ENCODE measurements around the gene CDV3. TPM values are rescaled to one million over a fixed set of nuclear protein-coding genes. Genes with fewer than 3 reads are reported as not detected.
"Not testable (repeated sequence)": the region's sequence is repeated elsewhere in the genome, so short reads cannot be mapped to it uniquely, and the experiment has no call there.

Gene CDV3, protein sequence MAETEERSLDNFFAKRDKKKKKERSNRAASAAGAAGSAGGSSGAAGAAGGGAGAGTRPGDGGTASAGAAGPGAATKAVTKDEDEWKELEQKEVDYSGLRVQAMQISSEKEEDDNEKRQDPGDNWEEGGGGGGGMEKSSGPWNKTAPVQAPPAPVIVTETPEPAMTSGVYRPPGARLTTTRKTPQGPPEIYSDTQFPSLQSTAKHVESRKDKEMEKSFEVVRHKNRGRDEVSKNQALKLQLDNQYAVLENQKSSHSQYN
- polyA plus RNA-seq (2011; rRNA removed) = 94.0 and 120 TPM in 2 replicates
- polyA plus RNA-seq (2012; cell fraction: cytosol; rRNA removed) = 22.4 and 24.2 TPM in 2 replicates
- 8.1 and 14.0 TPM in 2 replicates for polyA plus RNA-seq (2012; cell fraction: nucleus; rRNA removed)
- polyA plus RNA-seq (2017; fragmentation: RNase III; extraction: RNeasy Plus Mini Kit Qiagen cat#74134 plus additional on column Dnase treatment) = 101 to 114 TPM (median 104 TPM) in 3 replicates
- polyA minus RNA-seq (2011; rRNA and poly(A)+ RNA removed) = 45.7 and 47.9 TPM in 2 replicates

DNA sequence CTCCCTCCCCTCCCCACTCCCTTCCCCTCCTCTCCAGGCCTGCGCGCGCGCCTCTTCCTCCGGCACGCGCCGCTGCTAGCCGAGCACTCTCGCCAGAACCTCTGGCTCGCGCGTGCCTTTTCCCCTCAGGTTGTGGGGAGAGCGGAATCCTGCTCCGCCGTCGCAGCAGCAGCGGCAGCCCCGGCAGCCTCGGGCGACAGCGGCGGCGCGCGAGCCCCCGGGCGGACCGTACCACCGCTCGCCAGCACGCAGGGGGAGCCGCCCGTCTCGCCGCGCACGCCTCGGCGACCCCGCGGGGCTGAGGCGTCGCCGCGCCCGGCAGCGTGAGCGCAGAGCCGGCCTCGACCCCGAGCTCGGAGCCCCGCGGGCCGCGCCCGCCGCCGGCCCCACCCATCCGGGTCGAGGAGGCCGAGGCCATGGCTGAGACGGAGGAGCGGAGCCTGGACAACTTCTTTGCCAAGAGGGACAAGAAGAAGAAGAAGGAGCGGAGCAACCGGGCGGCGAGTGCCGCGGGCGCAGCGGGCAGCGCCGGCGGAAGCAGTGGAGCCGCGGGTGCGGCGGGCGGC lies at the start of gene CDV3:
Gene CDV3, plus strand, starts transcription at position 58 of the 566 bp plus-strand sequence. Its CDS starts 359 bp downstream, at position 417.
- 0% methylated on average over 13 of the region's 81 CpGs for WGBS (ENCODE audit: missing lambda C conversion rate)
- peaks cover 58% of the 10 kb centered on the region for H3K4me1 ChIP-seq

DNA sequence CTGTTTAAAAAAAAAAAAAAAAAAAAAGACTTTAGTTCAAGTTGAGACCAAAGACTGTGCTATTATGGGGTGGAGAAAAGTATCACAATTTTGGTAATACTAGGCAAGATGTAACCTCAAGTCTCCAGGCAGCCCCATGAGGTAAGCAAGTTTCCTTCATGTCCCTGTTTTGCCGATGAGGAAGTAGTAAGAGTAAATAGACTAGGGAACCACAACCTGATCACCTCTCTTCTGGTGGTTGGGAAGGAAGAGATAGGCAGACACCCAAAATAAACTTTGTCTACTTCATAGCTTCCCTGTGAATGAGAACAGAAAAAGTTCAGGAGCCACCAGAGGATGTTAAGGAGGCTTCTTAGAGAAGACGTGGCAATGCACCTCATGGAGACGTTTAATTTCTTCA lies 49.7 kb upstream of the CDV3 start:
- FAIRE-seq; POLR2A ChIA-PET; CTCF ChIA-PET; H3K4me3 ChIP-seq; DNase-seq (ENCODE audit: low read depth in 1 of 2, low spot score in 1 of 2); H3K27ac ChIP-seq; H3K9me3 ChIP-seq; H3K4me1 ChIP-seq: not testable (repeated sequence)
- 31% methylated on average over 3 of the region's 3 CpGs for WGBS (ENCODE audit: missing lambda C conversion rate)
- peak overlapping the region; percentile 20; the same call in 1 of the 3 replicates for H3K4me2 ChIP-seq
- peak in 1 of 2 experiments; percentile 27; a peak in 1 of 6 replicates for ATAC-seq

More for the DNA sequence above, at the start of gene CDV3:
- ChIA-PET POLR2A (interaction anchor here (0.9 to 2.6 kb wide), 14 partner anchors 9 to 130 kb away, joined by 3 to 17 read pairs (median 4); no protein-coding TSS in a partner anchor), CTCF (interaction anchor here (0.5 to 1.4 kb wide), 4 partner anchors 10 to 333 kb away, joined by 3 to 7 read pairs (median 3); no protein-coding TSS in a partner anchor)
- Histone ChIP-seq H3K4me3 (peak within 1 kb of the TSS; percentile 86), H3K9me3 (no peaks in the 10 kb centered on the region), H3K4me2 (peak within 1 kb of the TSS; percentile 83), H3K27ac (peak within 1 kb of the TSS; percentile 95 to 100)
- ATAC-seq (peak in 1 of 2 experiments; percentile 60; a peak in 5 of 6 replicates), FAIRE-seq (no peak), DNase-seq (ENCODE audit: low read depth in 1 of 2, low spot score in 1 of 2) (no peak)
- TF ChIP-seq RARB (CRISPR knock-in tag; IDR thresholded peaks at IDR 0.05) = no peak
- TF ChIP-seq, protein P1, sequence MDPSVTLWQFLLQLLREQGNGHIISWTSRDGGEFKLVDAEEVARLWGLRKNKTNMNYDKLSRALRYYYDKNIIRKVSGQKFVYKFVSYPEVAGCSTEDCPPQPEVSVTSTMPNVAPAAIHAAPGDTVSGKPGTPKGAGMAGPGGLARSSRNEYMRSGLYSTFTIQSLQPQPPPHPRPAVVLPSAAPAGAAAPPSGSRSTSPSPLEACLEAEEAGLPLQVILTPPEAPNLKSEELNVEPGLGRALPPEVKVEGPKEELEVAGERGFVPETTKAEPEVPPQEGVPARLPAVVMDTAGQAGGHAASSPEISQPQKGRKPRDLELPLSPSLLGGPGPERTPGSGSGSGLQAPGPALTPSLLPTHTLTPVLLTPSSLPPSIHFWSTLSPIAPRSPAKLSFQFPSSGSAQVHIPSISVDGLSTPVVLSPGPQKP (IDR thresholded peaks at IDR 0.05; ENCODE audit: low read depth, low read length) = no peak
- TF ChIP-seq MYC (IDR thresholded peaks at IDR 0.05; ENCODE audit: borderline replicate concordance, low read length) = 0 out of 2 replicates have a peak, but pooled peaks have one; percentile 54
- no peak for TF ChIP-seq HDAC2 (IDR thresholded peaks at IDR 0.05)
- peak; percentile 83 for TF ChIP-seq POLR2A (IDR thresholded peaks at IDR 0.05; ENCODE audit: low read length)
- TF ChIP-seq JUN (IDR thresholded peaks at IDR 0.05) = peak in 1 of 2 experiments; percentile 48; a peak in 2 of 5 replicates
- TF ChIP-seq, protein P2, sequence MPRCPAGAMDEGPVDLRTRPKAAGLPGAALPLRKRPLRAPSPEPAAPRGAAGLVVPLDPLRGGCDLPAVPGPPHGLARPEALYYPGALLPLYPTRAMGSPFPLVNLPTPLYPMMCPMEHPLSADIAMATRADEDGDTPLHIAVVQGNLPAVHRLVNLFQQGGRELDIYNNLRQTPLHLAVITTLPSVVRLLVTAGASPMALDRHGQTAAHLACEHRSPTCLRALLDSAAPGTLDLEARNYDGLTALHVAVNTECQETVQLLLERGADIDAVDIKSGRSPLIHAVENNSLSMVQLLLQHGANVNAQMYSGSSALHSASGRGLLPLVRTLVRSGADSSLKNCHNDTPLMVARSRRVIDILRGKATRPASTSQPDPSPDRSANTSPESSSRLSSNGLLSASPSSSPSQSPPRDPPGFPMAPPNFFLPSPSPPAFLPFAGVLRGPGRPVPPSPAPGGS (IDR thresholded peaks at IDR 0.05) = peak; percentile 42; the same call in 1 of the 3 replicates
- no peak for TF ChIP-seq SREBF2 (IDR thresholded peaks at IDR 0.05)

DNA sequence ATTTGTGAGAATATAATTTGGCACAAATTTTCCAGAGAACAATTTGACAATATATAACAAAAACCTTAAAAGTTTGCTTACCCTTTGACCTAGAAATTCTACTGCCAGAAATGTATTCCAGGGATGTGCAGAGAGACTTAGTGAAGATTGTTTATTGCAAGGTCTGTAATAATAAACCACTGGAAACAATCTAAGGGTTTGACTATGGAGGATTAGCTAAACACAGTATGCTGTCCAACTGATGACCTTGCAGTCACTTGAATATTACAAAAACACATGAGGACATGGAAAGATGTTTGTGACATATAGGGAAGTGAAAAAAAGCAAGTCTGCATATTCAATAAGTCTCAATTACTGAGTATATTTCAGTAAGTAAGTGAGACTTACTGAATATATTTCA lies 48.1 kb upstream of the CDV3 start:
- no peak for ATAC-seq
- Histone ChIP-seq H3K27ac (no peak overlapping the region), H3K4me2 (no peak overlapping the region), H3K4me3 (no peak overlapping the region), H3K9me3 (0 out of 3 replicates have a peak, but pooled peaks cover 3% of the 10 kb centered on the region), H3K4me1 (peaks cover 6% of the 10 kb centered on the region; the same call in 1 of the 3 replicates)
- TF ChIP-seq TFCP2L1 (CRISPR knock-in tag; IDR thresholded peaks at IDR 0.05) (no peak), MAFK (IDR thresholded peaks at IDR 0.05; ENCODE audit: partially characterized antibody) (no peak), CBX2 (IDR thresholded peaks at IDR 0.05; ENCODE audit: borderline replicate concordance, low read depth) (no peak), HOXB5 (CRISPR knock-in tag; IDR thresholded peaks at IDR 0.05) (no peak), CEBPB (IDR thresholded peaks at IDR 0.05) (no peak), ZNF302 (CRISPR knock-in tag; IDR thresholded peaks at IDR 0.05) (no peak), HOXB13 (CRISPR knock-in tag; IDR thresholded peaks at IDR 0.05; ENCODE audit: low read depth) (no peak)
- DNase-seq (ENCODE audit: low read depth in 1 of 2, low spot score in 1 of 2) = no peak
- ChIA-PET POLR2A (no interaction called here), CTCF (no interaction called here)
- FAIRE-seq = no peak

Data from A549 (cell line).